Fibroblast of gingiva (primary cell): Measurements from ENCODE around the gene C16orf92.
"Not testable (repeated sequence)": the region's sequence is repeated elsewhere in the genome, so short reads cannot be mapped to it uniquely, and the experiment has no call there.

Experiments used
- DNase-seq: peaks from one replicate; pipeline ENCODE4 v3.0.0-alpha.2; 2011; ENCODE audit warnings: low read depth

Gene C16orf92

GRCh38 chr16:30005341-30006094 lies 17.5 kb upstream of the C16orf92 start:
- DNase-seq: peak; percentile 22

- no peak for DNase-seq
Observed at GRCh38 chr16:30006095-30006473, 16.9 kb upstream of the C16orf92 start.

GRCh38 chr16:30006659-30007377 lies 16.2 kb upstream of the C16orf92 start:
- no peak for DNase-seq

GRCh38 chr16:30007378-30007895 lies 15.6 kb upstream of the C16orf92 start:
- no peak for DNase-seq

GRCh38 chr16:30009085-30009862 lies 13.7 kb upstream of the C16orf92 start:
- DNase-seq: no peak

- no peak for DNase-seq
Observed at GRCh38 chr16:30009990-30010843, 12.8 kb upstream of the C16orf92 start.

- DNase-seq: no peak
Observed at GRCh38 chr16:30010844-30011713, 11.9 kb upstream of the C16orf92 start, which contains the start of gene DOC2A. Gene DOC2A, minus strand, starts transcription at chr16:30011027. Its CDS starts 805 bp downstream, at chr16:30010222.

GRCh38 chr16:30011714-30012504 lies 11.1 kb upstream of the C16orf92 start:
- DNase-seq: no peak

- not testable (repeated sequence) for DNase-seq
Observed at GRCh38 chr16:30012598-30012997, 10.4 kb upstream of the C16orf92 start.

- not testable (repeated sequence) for DNase-seq
Observed at GRCh38 chr16:30015450-30015849, 7.5 kb upstream of the C16orf92 start.

- no peak for DNase-seq
Observed at GRCh38 chr16:30016555-30017276, 6.3 kb upstream of the C16orf92 start.

- no peak for DNase-seq
Observed at GRCh38 chr16:30017277-30017656, 5.7 kb upstream of the C16orf92 start.

GRCh38 chr16:30017937-30018336 lies 5.1 kb upstream of the C16orf92 start:
- not testable (repeated sequence) for DNase-seq

- no peak for DNase-seq
Observed at GRCh38 chr16:30018731-30019158, 4.3 kb upstream of the C16orf92 start.

- DNase-seq: no peak
Observed at GRCh38 chr16:30023586-30023985, 588 bp downstream of the C16orf92 start.

- DNase-seq: no peak
Observed at GRCh38 chr16:30024451-30024850, 1.5 kb downstream of the C16orf92 start.

GRCh38 chr16:30025156-30025555 lies 2.2 kb downstream of the C16orf92 start:
- no peak for DNase-seq

GRCh38 chr16:30025574-30025973 lies 2.6 kb downstream of the C16orf92 start:
- no peak for DNase-seq

GRCh38 chr16:30026449-30026848 lies 3.5 kb downstream of the C16orf92 start:
- no peak for DNase-seq
